ENCODE data around the gene MTO1. TPM values are rescaled to one million over a fixed set of nuclear protein-coding genes. Genes with fewer than 3 reads are reported as not detected.
"Not testable (repeated sequence)": the region's sequence is repeated elsewhere in the genome, so short reads cannot be mapped to it uniquely, and the experiment has no call there.

Gene MTO1
- polyA plus RNA-seq, 2 donors = 11.8 to 15.8 TPM

- 38 to 42% methylated on average over 3 of the region's 3 CpGs for WGBS, 2 donors
- H3K4me1 ChIP-seq (ENCODE audit: control insufficient read depth in 2 of 2, insufficient read depth in 2 of 2, low read length in 1 of 2) = peaks cover 0 to 2% of the 10 kb centered on the region in 2 donors
- H3K36me3 ChIP-seq (ENCODE audit: control insufficient read depth in 2 of 2, insufficient read depth in 2 of 2, low read length in 1 of 2) = peaks cover 0 to 13% of the 10 kb centered on the region in 2 donors
- no peaks in the 10 kb centered on the region for H3K9me3 ChIP-seq (ENCODE audit: control insufficient read depth in 2 of 2, insufficient read depth in 1 of 2, low read depth in 1 of 2, low read length in 1 of 2)
- H3K27me3 ChIP-seq (ENCODE audit: control insufficient read depth in 1 of 2, insufficient read depth in 2 of 2, low read length in 2 of 2) = no peaks in the 10 kb centered on the region
- no peak overlapping the region for H3K27ac ChIP-seq (ENCODE audit: low read depth in 2 of 2, low read length in 1 of 2)
- H3K4me3 ChIP-seq (ENCODE audit: low read depth in 1 of 2, low read length in 2 of 2) = no peak overlapping the region
These were observed 53.2 kb downstream of the MTO1 start for GRCh38 chr6:73514746-73515110.

DNA sequence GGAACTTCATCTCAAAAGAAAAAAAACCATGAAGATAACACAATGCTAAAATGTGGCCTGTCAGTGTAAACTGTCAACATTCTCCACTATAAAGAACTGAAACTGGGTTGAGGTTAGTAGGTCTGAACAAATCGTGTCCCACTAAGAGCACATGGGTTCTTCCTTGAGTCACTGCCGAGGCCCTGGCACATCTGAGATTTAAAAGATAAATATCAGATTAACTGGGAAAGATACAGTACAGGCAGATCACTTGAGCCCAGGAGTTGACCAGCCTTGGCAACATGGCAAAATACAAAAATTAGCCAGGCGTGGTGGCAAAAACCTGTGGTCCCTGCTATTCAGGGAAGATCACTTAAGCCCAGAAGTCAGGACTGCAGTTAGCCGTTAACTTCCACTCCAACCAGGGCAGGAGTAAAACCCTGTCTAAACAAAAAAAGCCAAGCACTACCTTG is 53.7 kb downstream of the MTO1 start:
- Histone ChIP-seq H3K4me1 (ENCODE audit: control insufficient read depth in 2 of 2, insufficient read depth in 2 of 2, low read length in 1 of 2) (peaks cover 0 to 2% of the 10 kb centered on the region in 2 donors), H3K27ac (ENCODE audit: low read depth in 2 of 2, low read length in 1 of 2) (peak overlapping the region; percentile 4 to 50), H3K4me3 (ENCODE audit: low read depth in 1 of 2, low read length in 2 of 2) (no peak overlapping the region), H3K27me3 (ENCODE audit: control insufficient read depth in 1 of 2, insufficient read depth in 2 of 2, low read length in 2 of 2) (no peaks in the 10 kb centered on the region), H3K36me3 (ENCODE audit: control insufficient read depth in 2 of 2, insufficient read depth in 2 of 2, low read length in 1 of 2) (peaks cover 0 to 13% of the 10 kb centered on the region in 2 donors), H3K9me3 (ENCODE audit: control insufficient read depth in 2 of 2, insufficient read depth in 1 of 2, low read depth in 1 of 2, low read length in 1 of 2) (no peaks in the 10 kb centered on the region)
- 30 to 38% methylated on average over 4 of the region's 4 CpGs for WGBS, 2 donors

GRCh38 chr6:73516514-73517489 is 55.3 kb downstream of the MTO1 start:
- Histone ChIP-seq H3K36me3 (ENCODE audit: control insufficient read depth in 2 of 2, insufficient read depth in 2 of 2, low read length in 1 of 2) (peaks cover 0 to 13% of the 10 kb centered on the region in 2 donors), H3K27ac (ENCODE audit: low read depth in 2 of 2, low read length in 1 of 2) (peak overlapping the region in 1 of 2 donors; percentile 64), H3K4me3 (ENCODE audit: low read depth in 1 of 2, low read length in 2 of 2) (no peak overlapping the region), H3K4me1 (ENCODE audit: control insufficient read depth in 2 of 2, insufficient read depth in 2 of 2, low read length in 1 of 2) (peaks cover 0 to 2% of the 10 kb centered on the region in 2 donors), H3K9me3 (ENCODE audit: control insufficient read depth in 2 of 2, insufficient read depth in 1 of 2, low read depth in 1 of 2, low read length in 1 of 2) (no peaks in the 10 kb centered on the region), H3K27me3 (ENCODE audit: control insufficient read depth in 1 of 2, insufficient read depth in 2 of 2, low read length in 2 of 2) (no peaks in the 10 kb centered on the region)
- WGBS, 2 donors = 52 to 55% methylated on average over 4 of the region's 4 CpGs

DNA sequence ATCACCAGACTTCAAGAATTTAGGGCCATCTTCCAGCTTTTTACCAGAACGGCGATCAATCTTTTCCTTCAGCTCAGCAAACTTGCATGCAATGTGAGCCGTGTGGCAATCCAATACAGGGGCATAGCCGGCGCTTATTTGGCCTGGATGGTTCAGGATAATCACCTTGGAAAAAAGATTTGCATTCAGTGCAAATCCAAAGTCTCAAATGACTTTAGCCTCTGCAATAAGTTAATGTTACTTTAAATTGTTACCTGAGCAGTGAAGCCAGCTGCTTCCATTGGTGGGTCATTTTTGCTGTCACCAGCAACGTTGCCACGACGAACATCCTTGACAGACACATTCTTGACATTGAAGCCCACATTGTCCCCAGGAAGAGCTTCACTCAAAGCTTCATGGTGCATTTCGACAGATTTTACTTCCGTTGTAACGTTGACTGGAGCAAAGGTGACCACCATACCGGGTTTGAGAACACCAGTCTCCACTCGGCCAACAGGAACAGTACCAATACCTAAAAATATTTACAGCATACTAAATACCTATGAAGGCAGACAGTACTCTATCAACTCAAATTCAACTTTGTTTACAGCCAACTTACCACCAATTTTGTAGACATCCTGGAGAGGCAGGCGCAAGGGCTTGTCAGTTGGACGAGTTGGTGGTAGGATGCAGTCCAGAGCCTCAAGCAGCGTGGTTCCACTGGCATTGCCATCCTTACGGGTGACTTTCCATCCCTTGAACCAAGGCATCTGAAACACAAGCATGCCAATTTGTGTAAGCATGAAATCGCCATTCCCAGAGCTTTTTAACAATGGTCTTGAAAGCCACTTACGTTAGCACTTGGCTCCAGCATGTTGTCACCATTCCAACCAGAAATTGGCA is 56.8 kb downstream of the MTO1 start:
- H3K4me1 ChIP-seq (ENCODE audit: control insufficient read depth in 2 of 2, insufficient read depth in 2 of 2, low read length in 1 of 2); H3K9me3 ChIP-seq (ENCODE audit: control insufficient read depth in 2 of 2, insufficient read depth in 1 of 2, low read depth in 1 of 2, low read length in 1 of 2); H3K27me3 ChIP-seq (ENCODE audit: control insufficient read depth in 1 of 2, insufficient read depth in 2 of 2, low read length in 2 of 2): not testable (repeated sequence)
- Histone ChIP-seq H3K4me3 (ENCODE audit: low read depth in 1 of 2, low read length in 2 of 2) (peak overlapping the region; percentile 7 to 89), H3K27ac (ENCODE audit: low read depth in 2 of 2, low read length in 1 of 2) (peak overlapping the region in 1 of 2 donors; percentile 45), H3K36me3 (ENCODE audit: control insufficient read depth in 2 of 2, insufficient read depth in 2 of 2, low read length in 1 of 2) (peaks cover 0 to 13% of the 10 kb centered on the region in 2 donors)
- WGBS, 2 donors = 12 to 18% methylated on average over 13 to 15 of the region's 19 CpGs

GRCh38 chr6:73518982-73519881 is 57.7 kb downstream of the MTO1 start:
- WGBS, 2 donors = 2 to 6% methylated on average over 6 to 7 of the region's 8 CpGs
- H3K4me3 ChIP-seq (ENCODE audit: low read depth in 1 of 2, low read length in 2 of 2) = peak overlapping the region; percentile 89 to 93

DNA sequence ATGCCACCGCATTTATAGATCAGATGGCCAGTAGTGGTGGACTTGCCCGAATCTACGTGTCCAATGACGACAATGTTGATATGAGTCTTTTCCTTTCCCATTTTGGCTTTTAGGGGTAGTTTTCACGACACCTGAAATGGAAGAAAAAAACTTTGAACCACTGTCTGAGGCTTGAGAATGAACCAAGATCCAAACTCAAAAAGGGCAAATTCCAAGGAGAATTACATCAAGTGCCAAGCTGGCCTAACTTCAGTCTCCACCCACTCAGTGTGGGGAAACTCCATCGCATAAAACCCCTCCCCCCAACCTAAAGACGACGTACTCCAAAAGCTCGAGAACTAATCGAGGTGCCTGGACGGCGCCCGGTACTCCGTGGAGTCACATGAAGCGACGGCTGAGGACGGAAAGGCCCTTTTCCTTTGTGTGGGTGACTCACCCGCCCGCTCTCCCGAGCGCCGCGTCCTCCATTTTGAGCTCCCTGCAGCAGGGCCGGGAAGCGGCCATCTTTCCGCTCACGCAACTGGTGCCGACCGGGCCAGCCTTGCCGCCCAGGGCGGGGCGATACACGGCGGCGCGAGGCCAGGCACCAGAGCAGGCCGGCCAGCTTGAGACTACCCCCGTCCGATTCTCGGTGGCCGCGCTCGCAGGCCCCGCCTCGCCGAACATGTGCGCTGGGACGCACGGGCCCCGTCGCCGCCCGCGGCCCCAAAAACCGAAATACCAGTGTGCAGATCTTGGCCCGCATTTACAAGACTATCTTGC is 58.6 kb downstream of the MTO1 start:
- Histone ChIP-seq H3K4me1 (ENCODE audit: control insufficient read depth in 2 of 2, insufficient read depth in 2 of 2, low read length in 1 of 2) (peaks cover 0 to 2% of the 10 kb centered on the region in 2 donors), H3K27me3 (ENCODE audit: control insufficient read depth in 1 of 2, insufficient read depth in 2 of 2, low read length in 2 of 2) (no peaks in the 10 kb centered on the region), H3K4me3 (ENCODE audit: low read depth in 1 of 2, low read length in 2 of 2) (peak overlapping the region; percentile 89 to 93), H3K27ac (ENCODE audit: low read depth in 2 of 2, low read length in 1 of 2) (peak overlapping the region; percentile 99 to 100), H3K36me3 (ENCODE audit: control insufficient read depth in 2 of 2, insufficient read depth in 2 of 2, low read length in 1 of 2) (peaks cover 0 to 10% of the 10 kb centered on the region in 2 donors), H3K9me3 (ENCODE audit: control insufficient read depth in 2 of 2, insufficient read depth in 1 of 2, low read depth in 1 of 2, low read length in 1 of 2) (no peaks in the 10 kb centered on the region)
- WGBS, 2 donors = 0 to 1% methylated on average over 55 to 56 of the region's 56 CpGs

More at GRCh38 chr6:73518982-73519881, 57.7 kb downstream of the MTO1 start:
- Histone ChIP-seq H3K36me3 (ENCODE audit: control insufficient read depth in 2 of 2, insufficient read depth in 2 of 2, low read length in 1 of 2) (peaks cover 0 to 13% of the 10 kb centered on the region in 2 donors), H3K27ac (ENCODE audit: low read depth in 2 of 2, low read length in 1 of 2) (peak overlapping the region; percentile 99 to 100)
- H3K4me1 ChIP-seq (ENCODE audit: control insufficient read depth in 2 of 2, insufficient read depth in 2 of 2, low read length in 1 of 2); H3K27me3 ChIP-seq (ENCODE audit: control insufficient read depth in 1 of 2, insufficient read depth in 2 of 2, low read length in 2 of 2); H3K9me3 ChIP-seq (ENCODE audit: control insufficient read depth in 2 of 2, insufficient read depth in 1 of 2, low read depth in 1 of 2, low read length in 1 of 2): not testable (repeated sequence)

DNA sequence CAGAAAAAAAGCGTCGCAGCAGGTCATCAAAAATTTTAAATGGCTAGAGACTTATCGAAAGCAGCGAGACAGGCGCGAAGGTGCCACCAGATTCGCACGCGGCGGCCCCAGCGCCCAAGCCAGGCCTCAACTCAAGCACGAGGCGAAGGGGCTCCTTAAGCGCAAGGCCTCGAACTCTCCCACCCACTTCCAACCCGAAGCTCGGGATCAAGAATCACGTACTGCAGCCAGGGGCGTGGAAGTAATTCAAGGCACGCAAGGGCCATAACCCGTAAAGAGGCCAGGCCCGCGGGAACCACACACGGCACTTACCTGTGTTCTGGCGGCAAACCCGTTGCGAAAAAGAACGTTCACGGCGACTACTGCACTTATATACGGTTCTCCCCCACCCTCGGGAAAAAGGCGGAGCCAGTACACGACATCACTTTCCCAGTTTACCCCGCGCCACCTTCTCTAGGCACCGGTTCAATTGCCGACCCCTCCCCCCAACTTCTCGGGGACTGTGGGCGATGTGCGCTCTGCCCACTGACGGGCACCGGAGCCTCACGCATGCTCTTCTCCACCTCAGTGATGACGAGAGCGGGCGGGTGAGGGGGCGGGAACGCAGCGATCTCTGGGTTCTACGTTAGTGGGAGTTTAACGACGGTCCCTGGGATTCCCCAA is 59.3 kb downstream of the MTO1 start, which contains the start of gene EEF1A1:
TSS of gene EEF1A1 (minus strand) at position 345 of the 663 bp plus-strand sequence. CDS start 1,006 bp downstream, outside the sequence.
- H3K36me3 ChIP-seq (ENCODE audit: control insufficient read depth in 2 of 2, insufficient read depth in 2 of 2, low read length in 1 of 2) = peaks cover 0 to 10% of the 10 kb centered on the region in 2 donors

More for the DNA sequence above, 59.3 kb downstream of the MTO1 start, which contains the start of gene EEF1A1:
- 0 to 1% methylated on average over 53 of the region's 53 CpGs for WGBS, 2 donors
- H3K27me3 ChIP-seq (ENCODE audit: control insufficient read depth in 1 of 2, insufficient read depth in 2 of 2, low read length in 2 of 2) = no peaks in the 10 kb centered on the region
- peak within 1 kb of the TSS; percentile 100 for H3K27ac ChIP-seq (ENCODE audit: low read depth in 2 of 2, low read length in 1 of 2)
- H3K4me1 ChIP-seq (ENCODE audit: control insufficient read depth in 2 of 2, insufficient read depth in 2 of 2, low read length in 1 of 2) = peaks cover 0 to 2% of the 10 kb centered on the region in 2 donors
- H3K9me3 ChIP-seq (ENCODE audit: control insufficient read depth in 2 of 2, insufficient read depth in 1 of 2, low read depth in 1 of 2, low read length in 1 of 2) = no peaks in the 10 kb centered on the region
- peak within 1 kb of the TSS; percentile 89 to 93 for H3K4me3 ChIP-seq (ENCODE audit: low read depth in 1 of 2, low read length in 2 of 2)

All from esophagus (tissue), 2 donors.